ENCODE data around the gene RFTN1.

The RFTN1 gene

GRCh38 chr3:16346413-16347081 is 167.0 kb downstream of the RFTN1 start:
- Histone ChIP-seq H3K9me3 (ENCODE audit: low read depth, low read length) (no peaks in the 10 kb centered on the region), H3K36me3 (ENCODE audit: insufficient read depth, low read length) (no peaks in the 10 kb centered on the region), H3K4me3 (no peak overlapping the region), H3K27ac (no peak overlapping the region), H3K9ac (ENCODE audit: insufficient read length) (no peak overlapping the region)
- no peak for DNase-seq (ENCODE audit: low read depth, low spot score)
- TF ChIP-seq FOXP2 (optimal IDR thresholded peaks at IDR 0.05; ENCODE audit: control extremely low read depth, extremely low read length, insufficient read depth) (no peak), EZH2 (IDR thresholded peaks at IDR 0.05) (no peak), POLR2AphosphoS5 (IDR thresholded peaks at IDR 0.05; ENCODE audit: borderline replicate concordance, low read depth, low read length) (no peak)

DNA sequence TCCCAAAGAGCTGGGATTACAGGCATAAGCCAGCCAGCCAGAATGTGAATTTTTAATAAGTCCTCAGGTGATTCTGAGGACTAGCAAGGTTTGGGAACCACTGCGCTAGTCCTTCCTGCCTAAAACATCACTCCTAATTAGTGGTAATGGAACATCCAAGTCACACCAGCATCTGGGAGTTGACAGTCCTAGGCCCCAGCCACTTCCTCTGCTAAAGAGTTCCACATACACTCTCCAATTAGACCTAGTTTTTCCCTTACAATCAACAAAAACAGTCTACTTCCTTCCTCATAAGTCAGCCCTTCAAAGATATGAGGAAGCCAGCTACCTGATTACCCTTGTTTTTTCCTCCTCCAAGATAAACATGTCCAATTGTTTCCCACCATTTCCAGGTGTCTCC is 170.4 kb downstream of the RFTN1 start:
- Histone ChIP-seq H3K4me3 (no peak overlapping the region), H3K9me3 (ENCODE audit: low read depth, low read length) (no peaks in the 10 kb centered on the region), H3K36me3 (ENCODE audit: insufficient read depth, low read length) (no peaks in the 10 kb centered on the region), H3K9ac (ENCODE audit: insufficient read length) (no peak overlapping the region), H3K27ac (no peak overlapping the region)
- no peak for DNase-seq (ENCODE audit: low read depth, low spot score)
- TF ChIP-seq POLR2AphosphoS5 (IDR thresholded peaks at IDR 0.05; ENCODE audit: borderline replicate concordance, low read depth, low read length) (no peak), EZH2 (IDR thresholded peaks at IDR 0.05) (no peak), FOXP2 (optimal IDR thresholded peaks at IDR 0.05; ENCODE audit: control extremely low read depth, extremely low read length, insufficient read depth) (no peak)

- H3K4me3 ChIP-seq = no peak overlapping the region
- H3K9me3 ChIP-seq (ENCODE audit: low read depth, low read length) = no peaks in the 10 kb centered on the region
- no peak for DNase-seq (ENCODE audit: low read depth, low spot score)
- H3K9ac ChIP-seq (ENCODE audit: insufficient read length) = no peak overlapping the region
- H3K36me3 ChIP-seq (ENCODE audit: insufficient read depth, low read length) = no peaks in the 10 kb centered on the region
- H3K27ac ChIP-seq = no peak overlapping the region
- no peak for TF ChIP-seq POLR2AphosphoS5 (IDR thresholded peaks at IDR 0.05; ENCODE audit: borderline replicate concordance, low read depth, low read length)
- TF ChIP-seq FOXP2 (optimal IDR thresholded peaks at IDR 0.05; ENCODE audit: control extremely low read depth, extremely low read length, insufficient read depth) = no peak
- TF ChIP-seq EZH2 (IDR thresholded peaks at IDR 0.05) = no peak
Observed at GRCh38 chr3:16338999-16339398, 174.5 kb downstream of the RFTN1 start.

GRCh38 chr3:16337856-16338540 is 175.5 kb downstream of the RFTN1 start:
- TF ChIP-seq EZH2 (IDR thresholded peaks at IDR 0.05) = no peak
- TF ChIP-seq FOXP2 (optimal IDR thresholded peaks at IDR 0.05; ENCODE audit: control extremely low read depth, extremely low read length, insufficient read depth) = no peak
- TF ChIP-seq POLR2AphosphoS5 (IDR thresholded peaks at IDR 0.05; ENCODE audit: borderline replicate concordance, low read depth, low read length) = no peak
- Histone ChIP-seq H3K9me3 (ENCODE audit: low read depth, low read length) (no peaks in the 10 kb centered on the region), H3K9ac (ENCODE audit: insufficient read length) (no peak overlapping the region), H3K36me3 (ENCODE audit: insufficient read depth, low read length) (no peaks in the 10 kb centered on the region), H3K4me3 (no peak overlapping the region), H3K27ac (no peak overlapping the region)
- DNase-seq (ENCODE audit: low read depth, low spot score) = no peak

DNA sequence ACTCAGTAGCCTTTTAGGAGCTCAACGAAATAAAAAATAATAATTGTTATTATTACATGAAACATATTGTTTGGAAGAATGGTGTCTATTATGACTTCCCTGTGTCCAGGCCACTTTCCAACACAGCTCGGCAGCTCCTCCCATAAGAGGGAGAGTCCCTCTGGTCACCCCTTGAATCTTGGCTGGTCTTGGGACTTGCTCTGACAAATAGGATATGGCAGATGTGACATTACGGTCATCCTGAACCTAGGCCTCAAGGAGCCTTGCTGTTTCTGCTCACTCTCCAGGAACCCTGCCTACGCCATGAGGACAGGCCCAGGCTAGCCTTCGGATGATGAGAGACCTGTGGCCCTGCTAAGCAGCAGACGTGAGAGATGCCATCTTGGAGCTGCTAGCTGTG is 176.7 kb downstream of the RFTN1 start:
- TF ChIP-seq POLR2AphosphoS5 (IDR thresholded peaks at IDR 0.05; ENCODE audit: borderline replicate concordance, low read depth, low read length) = no peak
- no peak for TF ChIP-seq FOXP2 (optimal IDR thresholded peaks at IDR 0.05; ENCODE audit: control extremely low read depth, extremely low read length, insufficient read depth)
- TF ChIP-seq EZH2 (IDR thresholded peaks at IDR 0.05) = no peak
- no peaks in the 10 kb centered on the region for H3K36me3 ChIP-seq (ENCODE audit: insufficient read depth, low read length)
- no peak overlapping the region for H3K27ac ChIP-seq
- H3K4me3 ChIP-seq = no peak overlapping the region
- H3K9ac ChIP-seq (ENCODE audit: insufficient read length) = no peak overlapping the region
- no peaks in the 10 kb centered on the region for H3K9me3 ChIP-seq (ENCODE audit: low read depth, low read length)
- DNase-seq (ENCODE audit: low read depth, low spot score) = no peak

GRCh38 chr3:16335772-16336645 is 177.5 kb downstream of the RFTN1 start:
- H3K9ac ChIP-seq (ENCODE audit: insufficient read length) = no peak overlapping the region
- H3K4me3 ChIP-seq = no peak overlapping the region
- H3K9me3 ChIP-seq (ENCODE audit: low read depth, low read length) = no peaks in the 10 kb centered on the region
- no peak for DNase-seq (ENCODE audit: low read depth, low spot score)
- no peak for TF ChIP-seq POLR2AphosphoS5 (IDR thresholded peaks at IDR 0.05; ENCODE audit: borderline replicate concordance, low read depth, low read length)
- TF ChIP-seq EZH2 (IDR thresholded peaks at IDR 0.05) = no peak
- no peak for TF ChIP-seq FOXP2 (optimal IDR thresholded peaks at IDR 0.05; ENCODE audit: control extremely low read depth, extremely low read length, insufficient read depth)
- H3K36me3 ChIP-seq (ENCODE audit: insufficient read depth, low read length) = no peaks in the 10 kb centered on the region
- H3K27ac ChIP-seq = no peak overlapping the region

DNA sequence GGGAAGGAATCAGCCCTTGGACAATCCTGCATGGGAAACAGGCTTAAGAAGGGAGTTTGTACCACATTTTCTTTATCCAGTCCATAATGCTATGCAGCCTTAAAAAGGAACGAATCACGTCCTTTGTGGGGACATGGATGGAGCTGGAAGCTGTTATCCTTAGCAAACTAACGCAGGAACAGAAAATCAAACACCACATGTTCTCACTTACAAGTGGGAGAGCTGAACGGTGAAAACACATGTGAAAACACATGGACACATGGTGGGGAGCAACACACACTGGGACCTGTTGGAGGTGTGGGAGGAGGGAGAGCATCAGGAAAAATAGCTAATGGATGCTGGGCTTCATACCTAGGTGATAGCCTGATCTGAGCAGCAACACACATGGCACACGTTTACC is 178.2 kb downstream of the RFTN1 start:
- no peaks in the 10 kb centered on the region for H3K9me3 ChIP-seq (ENCODE audit: low read depth, low read length)
- TF ChIP-seq FOXP2 (optimal IDR thresholded peaks at IDR 0.05; ENCODE audit: control extremely low read depth, extremely low read length, insufficient read depth) (no peak), POLR2AphosphoS5 (IDR thresholded peaks at IDR 0.05; ENCODE audit: borderline replicate concordance, low read depth, low read length) (no peak), EZH2 (IDR thresholded peaks at IDR 0.05) (no peak)
- H3K27ac ChIP-seq = no peak overlapping the region
- H3K9ac ChIP-seq (ENCODE audit: insufficient read length) = no peak overlapping the region
- no peak for DNase-seq (ENCODE audit: low read depth, low spot score)
- no peaks in the 10 kb centered on the region for H3K36me3 ChIP-seq (ENCODE audit: insufficient read depth, low read length)
- H3K4me3 ChIP-seq = no peak overlapping the region

DNA sequence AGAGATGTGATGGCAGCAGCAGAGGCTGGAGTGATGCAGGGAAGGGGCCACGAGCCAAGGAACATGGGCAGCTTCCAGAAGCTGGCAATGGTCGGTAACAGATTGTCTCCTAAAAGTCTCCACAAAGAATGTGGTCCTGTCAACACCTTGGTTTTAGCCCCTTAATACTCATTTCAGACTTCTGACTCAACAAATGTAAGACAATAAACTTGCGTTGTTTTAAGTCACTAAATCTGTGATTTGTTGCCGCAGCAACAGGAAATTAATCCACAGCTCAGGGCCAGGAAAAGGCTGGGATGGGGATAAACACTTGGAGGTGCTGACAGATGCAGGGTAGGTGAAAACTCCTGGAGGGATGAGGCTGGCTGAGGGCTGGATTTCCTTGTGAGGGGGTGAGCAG is 178.6 kb downstream of the RFTN1 start:
- TF ChIP-seq POLR2AphosphoS5 (IDR thresholded peaks at IDR 0.05; ENCODE audit: borderline replicate concordance, low read depth, low read length) (no peak), FOXP2 (optimal IDR thresholded peaks at IDR 0.05; ENCODE audit: control extremely low read depth, extremely low read length, insufficient read depth) (no peak), EZH2 (IDR thresholded peaks at IDR 0.05) (no peak)
- Histone ChIP-seq H3K27ac (no peak overlapping the region), H3K36me3 (ENCODE audit: insufficient read depth, low read length) (no peaks in the 10 kb centered on the region), H3K4me3 (no peak overlapping the region), H3K9ac (ENCODE audit: insufficient read length) (no peak overlapping the region), H3K9me3 (ENCODE audit: low read depth, low read length) (no peaks in the 10 kb centered on the region)
- DNase-seq (ENCODE audit: low read depth, low spot score) = no peak
